ENCODE results near the gene CD69.

GRCh38 chr12:9721394-9722092 lies 39.2 kb downstream of the CD69 start:
- no peak for TF ChIP-seq CTCF (IDR thresholded peaks at IDR 0.05; ENCODE audit: insufficient read depth, low read length, poor library complexity, severe bottlenecking)
- TF ChIP-seq EZH2phosphoT487 (conservative IDR thresholded peaks at IDR 0.05; ENCODE audit: low read length): no peak

Measured in SU-DHL-6 (cell line).